Skin of body (tissue), 2 donors: ENCODE measurements around the gene RPL4. TPM values are rescaled to one million over a fixed set of nuclear protein-coding genes. Genes with fewer than 3 reads are reported as not detected.
"Not testable (repeated sequence)": the region's sequence is repeated elsewhere in the genome, so short reads cannot be mapped to it uniquely, and the experiment has no call there.

Experiments
- DNase-seq: peaks from one replicate; lab custom pipeline; 2025; lab: John Stamatoyannopoulos, UW
- total RNA-seq: library from RNA; depleted of rRNA; stranded (reverse); fragments of >200 nt; gene quantifications from one replicate; pipeline ENCODE4 v1.2.3, GENCODE V29; 2014

Gene RPL4
- total RNA-seq: 1,302 TPM

DNA sequence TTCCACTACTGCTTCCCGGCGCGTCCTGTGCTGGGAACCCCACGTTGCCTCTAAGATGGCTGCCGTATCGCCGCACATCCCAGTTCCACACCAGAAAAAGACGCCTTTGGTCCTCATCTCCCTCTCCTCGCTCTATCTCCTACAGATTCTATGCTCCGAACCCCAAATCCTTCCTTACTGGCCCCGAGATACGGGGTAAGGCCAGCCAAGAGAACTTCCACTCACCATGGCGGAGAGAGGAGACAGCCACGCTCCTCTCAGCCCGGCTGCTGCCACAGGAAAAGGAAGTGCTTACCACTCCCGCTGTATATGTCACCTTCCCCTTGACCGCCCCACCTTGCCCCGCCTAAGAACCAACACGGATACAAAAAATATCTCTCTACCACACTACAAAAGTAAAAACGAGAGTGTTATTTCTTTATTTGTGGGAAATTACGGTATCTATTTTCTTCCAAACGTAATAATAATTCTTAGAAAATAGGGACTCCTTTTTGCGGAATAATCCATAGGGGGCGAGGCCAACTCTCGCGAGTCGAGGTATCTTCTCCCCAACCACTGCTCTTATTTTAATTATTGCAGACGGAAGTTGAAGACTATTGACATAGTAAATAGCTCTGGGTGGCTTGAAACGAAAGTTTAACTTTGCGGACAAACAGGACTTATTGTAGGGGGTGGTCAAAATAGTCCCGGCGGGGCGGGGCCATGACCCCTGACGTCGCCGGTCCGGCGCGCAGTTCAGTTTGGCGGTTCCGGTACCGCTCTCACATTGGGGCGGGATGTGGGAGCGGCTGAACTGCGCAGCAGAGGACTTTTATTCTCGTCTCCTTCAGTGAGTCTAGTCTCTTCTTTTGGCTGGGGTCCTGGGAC lies at the start of gene RPL4, which contains the start of gene ZWILCH:
Gene RPL4, minus strand, starts transcription at position 293 of the 867 bp plus-strand sequence. Its CDS starts 65 bp downstream, at position 228.
Gene ZWILCH, plus strand, starts transcription at position 764 of the 867 bp plus-strand sequence. Its CDS starts 13 bp downstream, at position 777.
- DNase-seq: peak; percentile 91

DNA sequence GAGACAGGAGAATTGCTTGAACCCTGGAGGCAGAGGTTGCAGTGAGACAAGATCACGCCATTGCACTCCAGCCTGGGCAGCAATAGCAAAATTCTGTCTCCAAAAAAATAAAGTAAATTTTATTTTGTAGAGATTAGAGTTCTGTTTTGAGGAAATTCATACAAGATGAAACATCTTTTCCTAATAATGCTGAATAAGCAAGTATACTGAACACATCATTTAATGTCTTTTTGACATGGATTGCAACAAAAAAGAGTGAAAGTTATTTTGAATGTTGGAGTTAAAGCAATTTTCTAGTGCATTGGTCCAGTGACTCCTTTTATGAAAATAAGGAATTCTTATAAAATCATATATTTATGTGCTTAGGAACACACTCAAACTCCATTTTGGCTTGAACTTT lies 40.6 kb upstream of the RPL4 start:
- DNase-seq: no peak

DNA sequence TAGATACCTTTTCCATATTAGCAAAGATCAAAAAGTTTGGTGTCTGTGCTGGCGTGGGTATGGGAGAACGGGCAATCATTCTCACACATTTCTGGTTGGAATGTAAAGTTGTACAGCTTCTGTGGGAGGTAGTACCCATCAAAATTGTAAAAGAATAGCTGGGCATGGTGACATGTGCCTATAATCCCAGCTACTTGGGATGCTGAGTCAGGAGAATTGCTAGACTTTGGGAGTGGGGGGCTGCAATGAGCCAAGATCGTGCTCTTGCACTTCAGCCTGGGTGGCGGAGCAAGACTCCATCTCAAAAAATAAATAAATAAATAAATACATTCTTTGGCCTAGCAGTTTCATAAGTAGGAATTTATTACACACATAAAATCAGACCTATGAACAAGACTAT lies 38.2 kb upstream of the RPL4 start:
- DNase-seq: no peak

DNA sequence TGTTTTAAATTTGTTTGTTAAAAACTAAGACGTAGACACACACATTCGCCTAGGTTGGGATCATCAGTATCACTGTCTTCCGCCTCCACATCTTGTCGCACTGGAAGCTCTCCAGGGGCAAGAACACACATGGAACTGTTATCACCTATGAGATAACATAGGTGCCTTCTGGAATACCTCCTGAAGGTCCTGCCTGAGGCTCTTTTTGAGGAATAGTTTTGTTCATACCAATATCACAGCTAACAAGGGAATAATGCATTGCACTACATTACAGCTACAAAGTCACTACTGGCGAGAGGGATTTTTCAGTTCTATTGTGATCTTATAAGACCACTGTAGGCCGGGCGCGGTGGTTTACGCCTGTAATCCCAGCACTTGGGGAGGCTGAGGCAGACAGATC lies 30.4 kb upstream of the RPL4 start:
- DNase-seq: no peak

DNA sequence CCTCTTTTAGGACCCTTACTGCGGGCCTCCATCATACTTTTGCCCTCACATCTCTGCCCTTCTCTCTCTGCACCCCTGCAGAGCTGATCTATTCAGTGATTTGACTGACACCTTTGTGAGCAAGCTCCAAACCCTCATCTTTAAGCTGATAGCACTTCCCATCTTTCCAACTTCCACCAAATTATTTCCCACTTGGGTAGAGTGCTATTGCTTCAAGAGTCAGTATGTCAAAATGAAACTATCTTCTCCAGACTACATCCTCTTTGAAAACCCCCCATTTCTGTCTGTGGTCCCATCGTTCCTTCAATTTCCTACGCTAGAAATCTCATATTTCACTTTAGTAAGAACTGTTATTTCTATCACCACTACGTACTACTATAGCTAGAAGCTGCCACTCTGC lies 20.2 kb upstream of the RPL4 start:
- no peak for DNase-seq

DNA sequence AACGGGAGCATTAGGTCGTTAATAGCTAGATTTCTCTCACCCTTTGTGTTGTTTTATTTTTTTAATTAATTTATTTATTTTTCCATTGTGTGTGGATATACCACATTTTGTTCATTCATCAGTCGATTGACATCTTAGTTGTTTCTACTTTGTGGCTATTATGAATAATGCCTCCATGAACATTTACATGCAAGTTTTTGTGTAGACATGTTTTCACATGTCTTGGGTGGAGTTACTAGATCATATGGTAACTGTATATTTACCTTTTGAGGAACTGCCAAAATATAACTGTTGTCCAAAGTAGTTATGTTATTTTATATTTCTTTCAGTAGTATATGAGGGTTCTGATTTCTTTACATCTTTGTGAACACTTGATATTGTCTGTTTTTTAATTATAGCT lies 19.3 kb upstream of the RPL4 start:
- DNase-seq: no peak

DNA sequence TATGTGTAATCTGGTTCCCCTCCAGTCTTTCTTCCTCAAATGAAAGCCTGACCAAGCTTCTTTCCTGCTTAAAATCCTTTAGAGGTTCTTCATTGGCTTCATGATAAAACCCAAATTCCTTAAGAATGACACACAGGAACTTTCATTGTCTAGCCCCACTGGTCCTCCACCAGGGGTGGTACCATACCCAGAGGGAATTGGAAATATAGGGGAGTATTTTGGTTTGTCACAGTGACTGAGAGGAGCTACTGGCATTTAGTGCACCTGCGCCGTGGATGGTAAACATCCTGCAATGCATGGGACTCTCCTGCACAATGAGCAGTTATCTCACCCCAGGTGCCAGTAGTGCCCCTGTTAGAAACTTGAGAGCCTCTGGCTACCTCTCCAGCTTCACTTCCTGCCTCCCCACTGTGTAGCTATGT lies 11.3 kb upstream of the RPL4 start:
- DNase-seq: no peak

DNA sequence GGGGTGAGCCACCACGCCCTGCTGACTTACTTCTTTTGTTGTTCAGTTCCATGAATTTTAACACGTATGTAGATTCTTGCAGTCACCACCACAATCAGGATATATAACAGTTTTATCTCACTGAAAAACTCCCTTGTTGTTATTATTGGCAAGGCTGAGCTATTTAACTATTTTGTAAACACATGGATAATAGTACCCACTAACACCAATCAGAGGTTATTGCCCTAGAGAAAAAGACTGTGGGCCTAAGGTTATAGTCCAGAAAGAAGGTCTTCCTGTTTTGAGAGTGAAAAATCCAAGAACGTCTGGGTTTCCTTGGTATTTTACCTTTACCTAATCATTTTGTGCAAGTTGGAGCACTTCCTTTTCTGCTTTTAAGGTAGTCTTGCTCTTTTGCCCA lies 9.9 kb upstream of the RPL4 start:
- no peak for DNase-seq

DNA sequence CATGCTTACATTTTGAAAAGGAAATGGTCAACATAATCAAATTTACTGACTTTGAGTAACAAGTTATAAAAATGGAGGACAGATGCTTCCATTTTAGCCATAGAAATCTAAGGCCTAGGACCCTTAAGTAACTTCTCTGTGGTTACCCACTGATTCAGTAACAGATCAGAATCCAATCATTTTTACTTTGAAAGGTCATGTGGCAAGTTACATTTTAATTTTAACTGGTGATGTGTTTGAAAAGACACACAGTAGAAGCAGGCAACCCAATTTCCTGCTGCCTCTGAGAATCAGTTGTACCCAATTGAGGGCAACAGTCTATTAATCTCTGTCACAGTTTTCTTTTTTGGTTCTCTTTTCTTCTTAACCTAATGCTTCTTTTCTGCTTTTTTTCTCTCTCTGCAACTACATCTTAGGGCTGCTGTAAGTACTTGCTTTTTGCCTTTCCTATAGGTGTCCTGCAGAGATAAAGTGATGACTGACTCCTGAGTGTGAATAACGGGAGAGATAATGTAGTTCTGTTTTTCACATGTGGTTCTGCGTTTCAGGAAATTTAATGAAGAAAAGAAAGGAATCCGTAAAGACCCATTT lies 3.7 kb upstream of the RPL4 start:
- DNase-seq: no peak

DNA sequence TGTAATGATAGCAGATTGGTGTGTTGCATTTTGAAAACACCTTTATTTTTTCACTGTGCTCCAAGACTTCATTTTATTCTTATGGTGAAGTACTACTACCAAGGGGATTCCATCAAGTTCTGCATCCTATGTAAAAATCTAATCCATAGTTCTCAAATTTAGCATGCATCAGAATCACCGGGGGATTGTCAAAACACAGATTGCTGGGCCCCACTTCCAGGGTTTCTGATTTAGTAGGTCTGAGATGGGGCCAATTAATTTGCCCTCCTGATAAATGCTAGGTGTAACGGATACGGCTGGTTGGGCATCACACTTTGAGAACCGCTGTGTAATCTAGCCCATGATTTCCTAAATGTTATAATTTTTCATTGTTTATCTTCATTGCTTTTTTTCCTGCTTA lies 1.2 kb upstream of the RPL4 start:
- no peak for DNase-seq

DNA sequence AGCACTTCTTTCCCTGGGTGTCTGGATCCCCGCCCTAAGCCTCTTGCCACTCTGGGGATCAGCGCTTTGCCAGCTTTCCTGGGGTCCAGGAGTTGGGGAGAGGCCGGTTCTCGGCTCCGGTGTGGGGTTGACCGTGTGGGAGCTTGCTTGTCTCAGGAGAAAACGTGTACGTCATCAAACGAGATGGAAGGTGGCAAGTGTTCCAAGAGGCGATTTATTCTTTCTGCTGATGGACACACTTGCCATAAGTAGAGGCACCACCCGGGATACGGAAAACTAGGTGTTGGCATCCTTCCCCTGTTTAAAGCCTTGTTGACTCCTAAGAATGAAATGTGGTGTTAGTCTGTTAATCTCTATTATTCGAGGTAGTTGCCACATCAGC lies 766 bp upstream of the RPL4 start:
- peak; percentile 69 for DNase-seq

DNA sequence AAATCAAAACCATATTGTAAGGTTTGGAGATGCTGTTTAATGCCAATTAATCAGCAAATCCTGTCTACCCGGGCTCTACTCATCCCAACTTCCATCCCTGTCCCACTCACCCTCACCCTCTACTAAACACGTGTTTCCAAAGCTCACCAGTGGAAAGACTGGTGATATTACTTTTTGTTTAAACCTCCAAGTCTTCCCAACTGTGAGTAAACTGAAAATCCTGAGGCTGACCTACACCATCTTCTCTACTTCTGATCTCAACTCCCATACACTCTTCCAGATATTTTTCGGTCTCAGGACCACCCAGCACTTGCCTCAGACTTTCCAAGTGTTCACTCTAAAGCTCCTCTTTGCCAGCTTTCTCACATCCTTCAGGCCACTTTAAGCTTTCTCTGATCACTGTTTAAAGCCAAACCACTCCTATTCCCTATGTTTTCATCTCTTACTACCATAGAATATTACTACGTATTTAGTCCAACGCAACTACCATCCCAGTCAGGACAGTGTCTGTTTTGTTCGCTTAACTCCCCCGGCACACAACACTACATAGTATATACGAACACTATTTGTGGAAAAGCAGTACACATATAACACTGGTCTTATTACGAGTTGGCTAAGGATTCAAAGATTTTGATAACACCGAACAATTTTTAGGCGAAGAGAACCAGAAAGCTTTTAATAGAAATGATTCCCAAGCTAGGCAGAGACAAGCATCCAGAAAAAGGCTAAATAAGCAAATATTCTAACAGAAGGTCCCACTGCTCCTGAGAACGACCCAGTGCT lies 684 bp downstream of the RPL4 start:
- DNase-seq: no peak

DNA sequence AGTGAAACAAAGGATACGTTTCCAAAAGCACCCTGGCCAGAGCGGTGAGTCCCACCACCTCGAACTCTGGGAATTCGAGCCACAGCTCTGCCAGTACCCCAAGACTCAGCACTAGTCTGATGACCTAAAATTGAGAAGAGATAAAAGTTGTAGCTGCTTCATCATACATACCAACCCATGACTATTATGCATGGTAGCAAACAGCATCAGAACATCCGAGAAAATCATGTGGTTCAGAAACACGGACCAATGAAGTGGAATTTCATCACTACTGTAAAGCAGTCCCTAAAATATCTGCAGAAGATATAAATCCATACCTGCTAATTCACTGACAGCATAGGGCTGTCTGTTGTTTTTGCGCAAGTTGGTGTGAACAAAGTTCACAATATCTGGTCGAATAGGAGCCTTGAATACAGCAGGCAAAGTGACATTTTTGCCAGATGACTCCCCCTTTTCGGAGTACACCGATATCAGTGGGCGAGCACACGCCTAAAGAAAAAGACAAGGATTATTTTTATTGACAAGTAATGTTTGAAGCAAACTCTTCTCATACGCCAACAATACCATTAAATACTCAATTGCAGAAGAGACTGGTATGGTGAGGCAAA lies 1.5 kb downstream of the RPL4 start:
- not testable (repeated sequence) for DNase-seq

DNA sequence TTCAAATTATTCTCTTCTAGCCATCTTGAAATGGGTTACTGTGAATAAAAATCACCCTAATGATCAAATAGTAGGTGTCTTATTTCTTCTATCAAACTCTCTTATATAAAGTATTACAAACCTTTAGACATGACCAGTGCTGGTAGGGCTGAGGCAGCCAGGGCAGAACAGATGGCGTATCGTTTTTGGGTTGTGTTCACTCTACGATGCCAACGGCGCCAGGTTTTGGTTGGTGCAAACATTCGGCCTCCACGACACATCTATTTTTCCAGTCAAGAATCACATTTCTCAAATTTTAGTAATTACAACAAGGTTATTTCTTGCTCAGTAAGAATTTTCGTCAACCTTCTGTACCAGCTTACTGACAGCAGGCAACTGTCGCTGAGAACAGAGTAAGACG lies 2.2 kb downstream of the RPL4 start:
- no peak for DNase-seq

DNA sequence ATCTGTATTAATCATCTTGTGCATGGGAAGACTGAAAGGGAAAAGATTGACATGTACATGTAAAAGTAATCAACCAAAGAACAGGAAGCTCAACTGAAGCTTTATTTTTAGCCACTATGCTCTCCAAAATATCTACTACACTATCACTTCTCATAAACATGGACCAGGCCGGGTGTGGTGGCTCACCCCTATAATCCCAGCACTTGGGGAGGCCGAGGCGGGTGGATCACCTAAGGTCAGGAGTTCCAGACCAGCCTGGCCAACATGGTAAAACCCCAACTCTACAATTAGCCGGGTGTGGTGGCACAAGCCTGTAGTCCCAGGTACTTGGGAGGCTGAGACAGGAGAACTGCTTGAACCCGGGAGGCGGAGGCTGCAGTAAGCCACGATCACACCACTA lies 4.3 kb downstream of the RPL4 start:
- not testable (repeated sequence) for DNase-seq

DNA sequence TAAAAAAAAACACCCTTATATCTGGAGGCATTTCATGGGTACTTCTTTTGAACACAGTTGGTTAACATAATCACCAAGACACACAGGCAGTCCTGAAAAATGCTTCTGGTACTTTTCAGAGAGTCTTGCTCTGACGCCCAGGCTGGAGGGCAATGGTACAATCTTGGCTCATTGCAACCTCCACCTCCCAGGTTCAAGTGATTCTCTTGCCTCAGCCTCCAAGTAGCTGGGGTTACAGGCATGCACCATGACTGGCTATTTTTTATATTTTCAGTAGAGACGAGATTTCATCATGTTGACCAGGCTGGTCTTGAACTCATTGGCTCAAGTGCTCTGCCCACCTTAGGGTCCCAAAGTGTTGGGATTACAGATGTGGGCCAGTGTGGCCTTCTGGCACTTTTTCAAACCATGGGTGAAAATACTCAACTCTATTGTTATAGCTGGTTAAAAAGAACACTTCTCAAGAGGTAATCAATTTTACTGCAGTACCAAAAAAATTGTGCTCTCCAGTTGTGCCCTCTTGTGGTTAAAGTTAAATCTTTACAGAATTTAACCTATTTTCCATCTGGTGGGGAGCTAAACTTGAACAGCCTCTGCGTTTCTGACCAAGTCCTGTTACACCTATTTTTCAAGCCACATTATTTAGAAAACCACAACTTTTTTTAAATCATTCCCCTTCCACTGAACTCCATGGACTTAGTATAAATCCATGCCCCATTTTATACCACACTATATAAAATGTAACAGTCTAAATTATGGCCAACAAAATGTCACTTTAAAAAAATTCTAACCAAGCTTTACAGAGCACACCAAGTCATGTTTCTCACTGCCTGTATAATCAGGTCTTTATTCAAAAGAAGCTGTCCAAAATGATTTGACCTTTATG lies 5.9 kb downstream of the RPL4 start:
- peak; percentile 27 for DNase-seq

DNA sequence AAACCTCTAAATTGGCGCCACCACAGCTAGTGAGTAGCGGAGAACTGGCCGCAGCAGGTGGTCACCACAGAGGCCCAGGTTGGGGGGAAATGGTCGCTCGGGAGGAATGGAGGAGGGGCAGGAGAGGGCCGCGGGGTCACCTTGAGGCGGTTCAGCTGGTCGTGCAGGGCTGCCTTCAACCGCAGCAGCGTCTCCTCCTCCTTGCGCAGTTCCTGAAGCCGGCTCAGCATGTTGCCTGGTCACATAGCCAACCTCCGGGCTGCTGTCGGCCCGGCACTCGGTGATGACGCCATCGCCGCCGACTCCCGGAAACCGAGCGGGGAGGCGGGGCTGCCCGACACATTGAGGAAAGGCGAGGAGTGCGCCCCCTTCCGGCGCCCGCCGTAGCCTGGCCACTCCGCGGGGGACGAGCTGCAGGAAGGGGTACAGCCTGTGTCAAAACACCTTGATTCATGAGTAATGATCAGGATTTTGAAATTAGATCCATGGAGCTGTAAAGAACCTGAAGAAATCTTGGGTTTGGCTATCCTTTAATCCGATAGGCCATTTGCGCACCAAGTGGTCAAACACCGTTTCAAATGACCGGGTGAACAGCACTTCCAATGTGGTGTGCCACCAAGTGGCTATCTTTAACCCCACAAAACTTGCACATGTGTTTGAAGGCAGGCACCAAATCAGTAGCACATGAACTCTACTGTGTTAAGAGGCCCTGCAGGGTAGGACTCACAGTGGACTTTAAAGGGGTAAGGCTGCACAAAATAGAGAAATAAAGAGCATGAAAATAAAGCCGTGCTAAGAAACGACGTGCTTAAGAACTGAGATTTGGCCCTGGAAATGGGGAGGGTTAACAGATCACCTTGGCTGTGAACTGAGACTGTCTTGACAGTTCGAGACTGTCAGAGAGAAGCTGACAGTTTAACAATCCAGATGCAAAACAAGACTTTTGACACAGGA lies 6.9 kb downstream of the RPL4 start, which contains the start of gene SNAPC5:
Gene SNAPC5, minus strand, starts transcription at position 261 of the 954 bp plus-strand sequence. Its CDS starts 31 bp downstream, at position 230.
- peak; percentile 85 for DNase-seq

DNA sequence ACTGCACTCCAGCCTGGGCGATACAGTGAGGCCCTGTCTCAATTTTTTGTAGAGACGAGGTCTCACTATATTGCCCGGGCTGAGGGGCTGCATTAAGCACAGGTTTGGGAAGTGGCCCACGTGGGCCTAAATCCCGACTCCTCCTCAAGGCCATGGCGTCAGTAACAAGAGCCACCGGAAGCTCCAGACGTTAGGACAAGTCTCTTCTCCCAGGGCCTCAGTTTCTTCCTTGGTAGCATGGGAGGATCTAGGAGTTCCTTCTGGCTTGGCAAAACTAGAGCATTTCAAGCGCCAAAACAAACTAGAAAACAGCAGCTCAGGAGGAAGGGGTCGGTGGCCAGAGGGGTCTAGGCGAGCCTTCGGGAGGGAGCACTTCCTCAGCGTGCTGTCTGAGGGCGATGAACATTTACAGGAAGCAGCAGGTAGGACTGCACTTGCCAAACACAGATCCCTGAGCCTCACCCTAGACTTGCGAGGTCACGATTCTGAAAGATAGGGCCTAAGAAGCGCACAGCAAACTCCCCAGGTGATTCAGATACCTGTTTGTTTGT lies 7.6 kb downstream of the RPL4 start:
- no peak for DNase-seq

DNA sequence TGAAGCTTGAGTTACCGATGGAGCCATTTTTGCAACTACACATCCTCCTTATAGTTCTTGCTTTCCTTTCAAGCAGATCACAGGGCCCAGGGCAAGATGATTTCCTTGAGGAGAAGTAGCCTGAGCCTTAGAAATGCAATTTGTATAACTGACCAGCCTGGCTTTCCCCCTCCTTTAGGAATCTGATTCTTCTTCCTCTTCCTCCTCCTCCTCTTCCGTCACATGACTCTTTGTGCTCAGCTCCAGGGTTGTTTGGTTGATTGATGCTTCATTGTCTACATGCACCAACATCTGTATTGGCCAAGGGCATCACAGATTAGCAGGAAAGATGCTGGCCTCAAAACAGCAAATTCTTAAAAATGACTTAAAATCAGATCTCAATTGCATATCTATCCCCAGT lies 10.4 kb downstream of the RPL4 start:
- DNase-seq: no peak
